ENCODE results near the gene SLC45A2.
"Not testable (repeated sequence)": the region's sequence is repeated elsewhere in the genome, so short reads cannot be mapped to it uniquely, and the experiment has no call there.

Gene SLC45A2

GRCh38 chr5:33914844-33915243 lies 69.6 kb downstream of the SLC45A2 start:
- not testable (repeated sequence) for DNase-seq

GRCh38 chr5:33906248-33906647 lies 78.2 kb downstream of the SLC45A2 start:
- not testable (repeated sequence) for DNase-seq

- DNase-seq = no peak
Observed at GRCh38 chr5:33905381-33905780, 79.1 kb downstream of the SLC45A2 start.

GRCh38 chr5:33903118-33903517 lies 81.4 kb downstream of the SLC45A2 start:
- no peak for DNase-seq

GRCh38 chr5:33901156-33901555 lies 83.3 kb downstream of the SLC45A2 start:
- no peak for DNase-seq
